Hematopoietic multipotent progenitor cell treated with erythropoietin and hydrocortisone succinate and interleukin-3 and kit ligand, for 8 days (in vitro differentiated cells): Measurements from ENCODE around the gene SPTBN4.
A peak's percentile ranks its signal among the peaks of the same experiment; 100 is the strongest.
"Not testable (repeated sequence)": the region's sequence is repeated elsewhere in the genome, so short reads cannot be mapped to it uniquely, and the experiment has no call there.

Experiments
- DNase-seq: peaks from one replicate; pipeline ENCODE4 v3.0.0-alpha.2; 2015

The SPTBN4 gene

GRCh38 chr19:40534148-40534547, 67.3 kb downstream of the SPTBN4 start:
- DNase-seq: no peak

DNA sequence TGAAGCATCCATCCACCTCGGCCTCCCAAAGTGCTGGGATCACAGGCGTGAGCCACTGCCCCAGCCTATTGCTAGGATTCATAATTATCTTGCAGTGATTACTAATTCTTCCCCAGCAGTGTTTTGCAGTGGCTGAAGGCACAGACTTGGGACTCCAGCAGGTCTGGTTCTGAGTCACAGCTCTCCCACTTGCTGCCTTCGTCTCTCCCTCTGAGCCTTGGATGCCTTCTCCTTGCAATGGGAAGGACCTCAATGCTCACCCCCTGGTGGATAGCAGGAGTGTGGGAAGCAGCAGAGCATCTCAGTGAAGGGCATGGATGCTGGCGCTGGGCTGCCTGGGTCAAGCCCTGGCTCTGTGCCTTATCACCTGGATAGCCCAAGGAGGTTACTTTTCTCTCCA, 72.3 kb downstream of the SPTBN4 start:
- DNase-seq: no peak

- no peak for DNase-seq
Observed at GRCh38 chr19:40542202-40542859, 75.5 kb downstream of the SPTBN4 start.

GRCh38 chr19:40543029-40543597, 76.3 kb downstream of the SPTBN4 start:
- DNase-seq: no peak

GRCh38 chr19:40546153-40546841, 79.5 kb downstream of the SPTBN4 start:
- DNase-seq: not testable (repeated sequence)

- DNase-seq: not testable (repeated sequence)
Observed at GRCh38 chr19:40547190-40547589, 80.4 kb downstream of the SPTBN4 start.

DNA sequence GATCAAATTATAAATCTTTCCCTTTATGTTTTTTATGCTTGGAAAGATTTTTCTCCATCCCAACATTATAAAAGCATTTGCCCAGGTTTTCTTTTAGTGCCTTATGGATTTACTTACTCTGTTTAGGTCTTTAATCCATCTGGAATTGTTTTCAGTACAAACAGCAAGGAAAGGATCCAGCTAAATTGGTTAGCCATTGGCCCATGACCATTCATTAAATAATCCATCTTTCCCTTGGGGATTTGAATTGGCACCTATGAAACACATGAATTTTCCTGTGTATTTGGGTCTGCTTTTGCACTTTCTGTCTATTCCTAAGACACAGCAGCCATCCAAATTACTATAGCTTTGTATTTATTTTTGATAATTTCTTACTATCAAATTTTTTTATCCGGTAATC, 81.0 kb downstream of the SPTBN4 start:
- no peak for DNase-seq

GRCh38 chr19:40549007-40549708, 82.4 kb downstream of the SPTBN4 start:
- DNase-seq: peak; percentile 54

DNA sequence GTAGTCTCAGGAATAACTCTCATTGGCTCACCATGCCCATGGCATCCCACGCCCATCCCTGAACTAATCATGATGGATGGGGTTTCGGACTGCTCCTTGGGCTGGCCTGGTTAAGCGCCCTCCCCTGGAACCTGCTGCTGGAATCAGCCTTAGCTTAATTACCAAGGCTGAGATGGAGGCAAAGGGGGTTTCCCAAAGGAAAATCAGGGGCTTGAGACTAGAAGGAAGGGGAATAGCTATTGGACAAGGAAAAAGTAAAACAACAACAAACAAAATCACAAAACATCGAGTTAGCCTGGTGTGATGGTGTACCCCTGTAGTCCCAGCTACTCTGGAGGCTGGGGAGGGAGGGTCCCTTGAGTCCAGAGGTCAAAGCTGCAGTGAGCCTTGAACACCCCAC, 84.2 kb downstream of the SPTBN4 start:
- DNase-seq: no peak

- DNase-seq: no peak
Observed at GRCh38 chr19:40552848-40553247, 86.0 kb downstream of the SPTBN4 start.

GRCh38 chr19:40553885-40554857, 87.4 kb downstream of the SPTBN4 start:
- no peak for DNase-seq

GRCh38 chr19:40555978-40556689, 89.3 kb downstream of the SPTBN4 start:
- no peak for DNase-seq

- DNase-seq: no peak
Observed at GRCh38 chr19:40556953-40557530, 90.2 kb downstream of the SPTBN4 start.

GRCh38 chr19:40559394-40559793, 92.6 kb downstream of the SPTBN4 start:
- no peak for DNase-seq

DNA sequence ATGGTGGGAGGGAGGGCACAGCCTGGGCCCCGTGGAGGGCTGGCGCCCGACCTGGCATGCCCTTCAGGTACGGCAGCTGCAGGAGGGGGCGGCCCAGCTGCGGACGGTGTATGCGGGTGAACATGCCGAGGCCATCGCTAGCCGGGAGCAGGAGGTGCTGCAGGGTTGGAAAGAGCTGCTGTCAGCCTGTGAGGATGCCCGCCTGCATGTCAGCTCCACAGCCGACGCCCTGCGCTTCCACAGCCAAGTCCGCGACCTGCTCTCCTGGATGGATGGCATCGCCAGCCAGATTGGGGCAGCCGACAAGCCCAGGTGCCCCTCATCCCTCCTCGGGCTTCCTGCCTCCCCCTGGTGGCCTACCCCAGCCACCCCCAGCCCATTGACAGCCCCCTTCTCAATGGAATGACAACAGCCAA, 93.3 kb downstream of the SPTBN4 start:
- DNase-seq: no peak

GRCh38 chr19:40561947-40562346, 95.1 kb downstream of the SPTBN4 start:
- DNase-seq: no peak

DNA sequence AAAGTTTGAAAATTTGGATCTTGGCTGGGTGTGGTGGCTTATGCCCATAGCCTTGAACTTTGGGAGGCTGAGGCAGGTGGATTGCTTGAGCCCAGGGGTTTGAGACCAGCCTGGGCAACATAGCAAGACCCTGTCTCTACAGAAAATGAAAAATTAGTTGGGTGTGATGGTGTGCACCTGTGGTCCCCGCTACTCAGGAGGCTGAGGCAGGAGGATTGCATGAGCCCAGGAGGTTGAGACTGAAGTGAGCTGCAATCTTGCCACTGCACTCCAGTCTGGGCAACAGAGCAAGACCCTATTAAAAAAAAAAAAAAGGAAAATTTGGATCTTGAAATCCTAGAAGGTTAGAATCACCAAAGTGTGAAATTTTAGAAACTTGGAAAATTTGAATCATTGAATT, 97.7 kb downstream of the SPTBN4 start:
- not testable (repeated sequence) for DNase-seq

DNA sequence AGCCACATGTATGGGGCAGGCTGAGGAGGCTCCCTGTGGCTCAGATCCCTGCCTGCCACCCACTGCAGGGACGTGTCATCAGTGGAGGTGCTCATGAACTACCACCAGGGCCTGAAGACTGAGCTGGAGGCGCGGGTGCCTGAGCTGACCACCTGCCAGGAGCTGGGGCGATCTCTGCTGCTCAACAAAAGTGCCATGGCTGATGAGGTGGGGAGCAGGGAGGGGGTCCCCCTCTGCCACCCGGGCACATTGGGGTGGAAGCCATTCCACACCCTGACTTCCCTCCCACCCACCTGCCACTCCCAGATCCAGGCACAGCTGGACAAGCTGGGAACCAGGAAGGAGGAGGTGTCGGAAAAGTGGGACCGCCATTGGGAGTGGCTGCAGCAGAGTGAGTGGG, 98.6 kb downstream of the SPTBN4 start:
- no peak for DNase-seq

GRCh38 chr19:40565910-40566495, 99.2 kb downstream of the SPTBN4 start:
- DNase-seq: no peak

GRCh38 chr19:40567040-40567749, 100.4 kb downstream of the SPTBN4 start:
- no peak for DNase-seq
